Activated CD8-positive, alpha-beta T cell treated with anti-CD3 and anti-CD28 coated beads for 36 hours (primary cell): ENCODE results near the gene CHST12. TPM values are rescaled to one million over a fixed set of nuclear protein-coding genes. Genes with fewer than 3 reads are reported as not detected.

Experiments
- ATAC-seq: fragments of 200-7000 bp; cut with Tn5 transposase; one replicate; pipeline ENCODE4 v1.10.0; 2021; ENCODE audit warnings: mild to moderate bottlenecking, moderate library complexity
- CTCF ChIA-PET: fragments of 350-600 bp; sonication (Branson Sonifier 250); formaldehyde crosslinking; loops from one replicate; lab custom pipeline; 2021; ENCODE audit warnings: antibody characterized with exemption; lab: Charles Lee
- POLR2A ChIA-PET: fragments of 350-600 bp; sonication (Branson Sonifier 250); formaldehyde crosslinking; loops from one replicate; lab custom pipeline; 2021; ENCODE audit warnings: antibody characterized with exemption; lab: Charles Lee
- DNase-seq: peaks from one replicate; pipeline ENCODE4 v3.0.0-alpha.2; 2020
- H3K27ac Mint-ChIP-seq: one replicate; pipeline ENCODE4 v1.8.0; 2021; ENCODE audit warnings: mild to moderate bottlenecking, mixed read lengths
- H3K27me3 Mint-ChIP-seq: one replicate; pipeline ENCODE4 v1.8.0; 2021; ENCODE audit warnings: mixed read lengths
- H3K36me3 Mint-ChIP-seq: one replicate; pipeline ENCODE4 v1.8.0; 2021; ENCODE audit warnings: low read depth, mixed read lengths
- H3K4me1 Mint-ChIP-seq: one replicate; pipeline ENCODE4 v1.8.0; 2021; ENCODE audit warnings: low read depth, mixed read lengths
- H3K4me3 Mint-ChIP-seq: one replicate; pipeline ENCODE4 v1.8.0; 2021; ENCODE audit warnings: mild to moderate bottlenecking, moderate library complexity, mixed read lengths
- H3K9me3 Mint-ChIP-seq: one replicate; pipeline ENCODE4 v1.8.0; 2021; ENCODE audit warnings: mixed read lengths
- intact Hi-C: fragments of 100-400 bp; cut with micrococcal nuclease; formaldehyde crosslinking; loops from one replicate; pipeline ENCODE4 v1.10.0; 2022
- total RNA-seq, 2 experiments: library from RNA; stranded (reverse); gene quantifications; one replicate each; pipeline ENCODE4 v1.2.3, GENCODE V29; 2021
- TF ChIP-seq, protein P1 (sequence below): fragments of 200-600 bp; IDR thresholded peaks from one replicate; pipeline ENCODE4 v1.8.0; 2022; ENCODE audit warnings: antibody characterized with exemption, mild to moderate bottlenecking

CHST12 gene
- total RNA-seq, 2 experiments from 2014 or later, result 2.9 to 4.7 TPM

DNA sequence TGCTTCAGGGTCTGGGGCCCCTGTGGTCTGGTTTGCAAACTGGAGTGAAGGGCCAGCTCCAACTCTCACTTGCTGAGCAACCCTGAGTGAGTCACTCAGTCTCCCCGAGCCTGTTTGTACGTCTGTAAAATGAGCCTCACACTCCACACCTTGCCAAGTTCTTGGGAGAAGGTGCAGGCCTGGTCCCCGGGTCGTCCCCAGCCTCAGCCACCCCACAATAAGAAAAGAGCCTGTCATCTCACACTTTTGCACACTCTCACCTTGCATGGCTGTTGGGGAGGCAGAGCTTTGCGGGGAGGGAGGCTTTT is 67.6 kb downstream of the CHST12 start:
- intact Hi-C loops, result no loop called here
- H3K4me1 Mint-ChIP-seq, result peaks cover 2% of the 10 kb centered on the region
- H3K27me3 Mint-ChIP-seq, result peaks cover 4% of the 10 kb centered on the region
- H3K4me3 Mint-ChIP-seq, result no peak overlapping the region
- H3K36me3 Mint-ChIP-seq, result no peaks in the 10 kb centered on the region
- H3K27ac Mint-ChIP-seq, result no peak overlapping the region
- ChIA-PET CTCF (interaction anchor here (1.1 to 6.1 kb wide), 3 partner anchors 8 to 65 kb away, joined by 4 to 146 read pairs (median 4); no protein-coding TSS in a partner anchor), POLR2A (interaction anchor here (0.6 to 0.9 kb wide), 2 partner anchors 38 to 100 kb away, joined by 3 to 5 read pairs; no protein-coding TSS in a partner anchor)
- no peak for DNase-seq
- TF ChIP-seq, protein P1, sequence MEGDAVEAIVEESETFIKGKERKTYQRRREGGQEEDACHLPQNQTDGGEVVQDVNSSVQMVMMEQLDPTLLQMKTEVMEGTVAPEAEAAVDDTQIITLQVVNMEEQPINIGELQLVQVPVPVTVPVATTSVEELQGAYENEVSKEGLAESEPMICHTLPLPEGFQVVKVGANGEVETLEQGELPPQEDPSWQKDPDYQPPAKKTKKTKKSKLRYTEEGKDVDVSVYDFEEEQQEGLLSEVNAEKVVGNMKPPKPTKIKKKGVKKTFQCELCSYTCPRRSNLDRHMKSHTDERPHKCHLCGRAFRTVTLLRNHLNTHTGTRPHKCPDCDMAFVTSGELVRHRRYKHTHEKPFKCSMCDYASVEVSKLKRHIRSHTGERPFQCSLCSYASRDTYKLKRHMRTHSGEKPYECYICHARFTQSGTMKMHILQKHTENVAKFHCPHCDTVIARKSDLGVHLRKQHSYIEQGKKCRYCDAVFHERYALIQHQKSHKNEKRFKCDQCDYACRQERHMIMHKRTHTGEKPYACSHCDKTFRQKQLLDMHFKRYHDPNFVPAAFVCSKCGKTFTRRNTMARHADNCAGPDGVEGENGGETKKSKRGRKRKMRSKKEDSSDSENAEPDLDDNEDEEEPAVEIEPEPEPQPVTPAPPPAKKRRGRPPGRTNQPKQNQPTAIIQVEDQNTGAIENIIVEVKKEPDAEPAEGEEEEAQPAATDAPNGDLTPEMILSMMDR, result no peak
- H3K9me3 Mint-ChIP-seq, result no peaks in the 10 kb centered on the region
- ATAC-seq, result no peak

DNA sequence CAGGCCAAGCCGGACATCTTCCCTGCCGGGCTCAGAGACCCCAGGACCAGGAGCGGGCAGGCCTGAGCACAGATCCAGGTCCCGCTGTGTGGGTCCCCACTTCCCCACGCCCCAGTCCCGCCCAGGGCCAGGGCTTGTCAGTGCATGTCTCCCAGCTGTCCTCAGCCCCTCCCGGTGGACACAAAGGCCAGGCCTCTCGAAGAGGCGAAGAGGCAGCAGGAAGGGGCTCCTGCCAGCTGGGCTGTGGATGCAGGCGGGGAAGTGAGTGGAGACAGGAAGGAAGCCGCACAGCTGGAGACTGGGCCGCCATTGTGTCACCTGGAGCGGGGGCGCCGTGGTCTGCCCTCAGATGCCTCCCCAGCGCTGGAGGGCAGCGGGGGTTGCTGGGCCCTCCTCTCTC is 68.0 kb downstream of the CHST12 start:
- Mint-ChIP-seq H3K27ac (no peak overlapping the region), H3K9me3 (no peaks in the 10 kb centered on the region), H3K4me1 (peaks cover 2% of the 10 kb centered on the region), H3K4me3 (no peak overlapping the region), H3K27me3 (peaks cover 4% of the 10 kb centered on the region), H3K36me3 (no peaks in the 10 kb centered on the region)
- CTCF ChIA-PET, result interaction anchor here (1.1 to 6.1 kb wide), 2 partner anchors 20 to 65 kb away, joined by 4 to 146 read pairs; no protein-coding TSS in a partner anchor
- intact Hi-C loops, result no loop called here
- TF ChIP-seq, protein P1, result no peak
- no peak for DNase-seq
- ATAC-seq, result no peak
- POLR2A ChIA-PET, result interaction anchor here (0.9 kb wide), 1 partner anchor 37 kb away, joined by 3 read pairs; no protein-coding TSS in a partner anchor

DNA sequence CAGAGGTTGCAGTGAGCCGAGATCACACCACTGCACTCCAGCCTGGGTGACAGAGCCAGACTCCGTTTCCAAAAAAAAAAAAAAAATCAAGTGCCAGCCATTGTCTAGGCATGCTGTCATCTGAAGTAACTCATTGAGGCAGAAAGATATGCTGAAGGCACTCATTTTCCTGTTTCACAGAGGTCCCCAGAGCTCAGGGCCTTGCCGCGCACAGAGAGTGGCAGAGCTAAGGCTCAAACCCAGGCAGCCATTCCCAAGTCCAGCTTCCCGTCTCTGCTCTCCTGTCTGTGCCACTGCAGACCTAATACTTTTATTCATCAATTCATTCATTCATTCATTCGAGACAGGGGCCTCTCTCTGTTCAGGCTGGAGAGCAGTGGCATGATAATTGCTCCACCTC is 69.3 kb downstream of the CHST12 start:
- ChIA-PET CTCF (interaction anchor here (6.1 kb wide), 1 partner anchor 21 kb away, joined by 146 read pairs; no protein-coding TSS in a partner anchor), POLR2A (interaction anchor here (0.6 kb wide), 1 partner anchor 32 kb away, joined by 3 read pairs; no protein-coding TSS in a partner anchor)
- Mint-ChIP-seq H3K9me3 (no peaks in the 10 kb centered on the region), H3K27me3 (peaks cover 4% of the 10 kb centered on the region), H3K4me1 (peaks cover 2% of the 10 kb centered on the region), H3K4me3 (no peak overlapping the region), H3K27ac (no peak overlapping the region), H3K36me3 (no peaks in the 10 kb centered on the region)
- DNase-seq (no peak), ATAC-seq (no peak)
- TF ChIP-seq, protein P1, result no peak
- intact Hi-C loops, result no loop called here

DNA sequence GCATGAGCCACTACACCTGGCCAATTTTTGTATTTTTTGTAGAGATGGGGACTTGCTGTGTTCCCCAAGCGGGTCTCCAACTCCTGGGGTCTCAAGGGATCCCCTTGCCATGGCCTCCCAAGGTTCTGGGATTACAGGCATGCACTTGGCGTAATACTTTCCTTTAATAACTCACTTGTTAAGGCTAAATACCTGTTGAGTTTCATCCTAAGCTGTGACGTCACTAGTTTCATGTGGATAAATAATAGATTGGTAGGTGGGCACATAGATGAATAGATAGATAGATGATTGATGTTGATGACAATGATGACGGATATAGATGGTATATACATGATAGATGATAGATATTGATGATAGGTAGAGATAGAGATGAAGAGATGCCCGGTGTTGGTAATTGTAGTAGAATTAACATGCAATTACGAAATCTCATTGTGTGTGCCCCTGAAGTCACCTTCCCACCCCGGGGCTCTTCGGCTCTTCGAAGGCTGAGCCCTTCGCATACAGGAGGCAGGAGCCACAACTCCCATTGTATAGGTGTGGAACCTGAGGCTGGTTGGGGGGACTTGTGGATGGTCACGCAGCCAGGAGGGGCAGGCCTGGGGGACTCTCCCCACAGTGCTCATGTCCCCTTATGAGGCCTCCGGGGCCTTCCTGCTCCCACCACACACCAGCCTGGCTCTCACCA is 70.2 kb downstream of the CHST12 start:
- intact Hi-C loops, result no loop called here
- Mint-ChIP-seq H3K9me3 (no peaks in the 10 kb centered on the region), H3K4me1 (peaks cover 2% of the 10 kb centered on the region), H3K36me3 (no peaks in the 10 kb centered on the region), H3K4me3 (no peak overlapping the region), H3K27ac (no peak overlapping the region), H3K27me3 (peaks cover 4% of the 10 kb centered on the region)
- DNase-seq (no peak), ATAC-seq (no peak)
- ChIA-PET CTCF (interaction anchor here (1.2 kb wide), 1 partner anchor 22 kb away, joined by 3 read pairs; no protein-coding TSS in a partner anchor), POLR2A (no interaction called here)
- TF ChIP-seq, protein P1, result no peak

DNA sequence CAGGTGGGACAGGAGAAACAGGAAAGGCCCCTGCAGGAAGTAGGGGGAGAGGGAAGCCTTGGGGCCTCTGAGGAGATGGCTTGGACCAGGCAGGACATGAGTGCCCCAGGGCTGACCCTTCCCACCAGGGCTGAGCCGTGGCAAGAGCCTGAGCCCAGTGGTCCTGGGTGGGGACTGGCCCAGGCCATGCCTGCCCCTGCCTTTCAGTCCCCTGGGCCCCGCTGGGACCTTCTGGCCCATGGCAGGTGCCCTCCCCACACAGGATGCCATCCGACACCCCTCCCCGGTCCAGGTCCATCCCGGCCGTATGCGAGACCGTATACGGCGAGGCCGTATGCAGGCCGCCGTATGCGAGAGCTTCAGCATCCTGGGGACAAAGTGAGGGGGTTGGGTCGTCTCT is 70.8 kb downstream of the CHST12 start:
- CTCF ChIA-PET, result interaction anchor here (1.2 kb wide), 1 partner anchor 23 kb away, joined by 3 read pairs; no protein-coding TSS in a partner anchor
- TF ChIP-seq, protein P1, result no peak
- intact Hi-C loops, result no loop called here
- no peak overlapping the region for H3K4me3 Mint-ChIP-seq
- H3K27ac Mint-ChIP-seq, result no peak overlapping the region
- H3K27me3 Mint-ChIP-seq, result peaks cover 3% of the 10 kb centered on the region
- no peaks in the 10 kb centered on the region for H3K4me1 Mint-ChIP-seq
- DNase-seq (no peak), ATAC-seq (no peak)
- no peaks in the 10 kb centered on the region for H3K9me3 Mint-ChIP-seq
- POLR2A ChIA-PET, result interaction anchor here (0.7 kb wide), 1 partner anchor 53 kb away, joined by 3 read pairs; no protein-coding TSS in a partner anchor
- H3K36me3 Mint-ChIP-seq, result no peaks in the 10 kb centered on the region
